Right cardiac atrium (tissue), 5 donors: ENCODE results near the gene DUSP7. TPM values are rescaled to one million over a fixed set of nuclear protein-coding genes. Genes with fewer than 3 reads are reported as not detected.
A peak's percentile ranks its signal among the peaks of the same experiment; 100 is the strongest.

Experiments used
- ATAC-seq, 2 donors: fragments of 200-7000 bp; cut with Tn5 transposase; one replicate each; pipeline versions ENCODE4 v1.8.0 to v1.9.1; 2020; ENCODE audit warnings: moderate library complexity in 2 of 2, mild to moderate bottlenecking in 1 of 2
- DNase-seq, 3 donors: peaks; one replicate each; pipeline ENCODE4 v3.0.0-alpha.2; 2020
- H3K27ac ChIP-seq: one replicate; pipeline ENCODE4 v1.5.1; 2013; ENCODE audit warnings: mild to moderate bottlenecking, low read length, control low read depth, moderate library complexity
- H3K27me3 ChIP-seq: one replicate; pipeline ENCODE4 v1.6.1; 2013; ENCODE audit not compliant: control insufficient read depth, insufficient read depth
- H3K4me1 ChIP-seq: one replicate; pipeline ENCODE4 v1.6.1; 2013; ENCODE audit warnings: low read length; ENCODE audit not compliant: control insufficient read depth, insufficient read depth
- H3K4me3 ChIP-seq: one replicate; pipeline ENCODE4 v1.5.1; 2013; ENCODE audit warnings: low read length, control low read depth
- H3K9me3 ChIP-seq: one replicate; pipeline ENCODE4 v1.6.1; 2013; ENCODE audit warnings: low read length; ENCODE audit not compliant: control insufficient read depth
- WGBS: extraction: QIAGEN DNeasy Blood & Tissue Kit; methylation state at CpG from one replicate; pipeline ENCODE4 v1.1.7; 2013; 5-methylcytosine and 5-hydroxymethylcytosine counted together
- intact Hi-C, 4 donors: fragments of 100-400 bp; cut with DNase I; formaldehyde crosslinking; loops; one replicate each; pipeline versions ENCODE4 v1.11.0 to v1.14.0; 2022 to 2023
- long read RNA-seq, 4 donors: library from polyadenylated mRNA; unstranded; transcript quantifications; one replicate each; pipeline ENCODE4 v2.0.0, GENCODE V29; 2020 to 2021
- polyA plus RNA-seq: library from polyadenylated mRNA; stranded (reverse); fragments of 200-250 nt; gene quantifications from one replicate; pipeline ENCODE4 v1.2.3, GENCODE V29; 2013
- total RNA-seq, 4 donors: library from RNA; stranded (reverse); fragmentation: NEBNext Ultra II Directional; extraction: Animal tissue kit (Norgen Biotek cat#: 25700); gene quantifications; one replicate each; pipeline ENCODE4 v1.2.1, GENCODE V29; 2021
- donor health status: healthy with polysubstance abuse.
- donor health status: DM: no; HTN: yes; CAD: no.
- donor health status: DM: no; HTN: no; CAD: no.
- donor health status: DM: no; HTN: yes; CAD: no; lungs with severe emphysema.
- donor health status: DM: yes; HTN: yes; CAD: no.

DUSP7 gene, protein sequence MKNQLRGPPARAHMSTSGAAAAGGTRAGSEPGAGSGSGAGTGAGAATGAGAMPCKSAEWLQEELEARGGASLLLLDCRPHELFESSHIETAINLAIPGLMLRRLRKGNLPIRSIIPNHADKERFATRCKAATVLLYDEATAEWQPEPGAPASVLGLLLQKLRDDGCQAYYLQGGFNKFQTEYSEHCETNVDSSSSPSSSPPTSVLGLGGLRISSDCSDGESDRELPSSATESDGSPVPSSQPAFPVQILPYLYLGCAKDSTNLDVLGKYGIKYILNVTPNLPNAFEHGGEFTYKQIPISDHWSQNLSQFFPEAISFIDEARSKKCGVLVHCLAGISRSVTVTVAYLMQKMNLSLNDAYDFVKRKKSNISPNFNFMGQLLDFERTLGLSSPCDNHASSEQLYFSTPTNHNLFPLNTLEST
- total RNA-seq (10 to 100 TPM; 27.2 to 39.9 (median 36.2) TPM), polyA plus RNA-seq (18.1 TPM)
- long read RNA-seq, donor 1, transcript DUSP7-202 (3 exons, 3,340 nt) = major isoform, 12 of 64 reads
- long read RNA-seq, donor 1, partial matches to known transcripts = 51 of 64 reads
- long read RNA-seq, donor 1, other reads (novel, unspliced or antisense) = 0 of 64 reads
- long read RNA-seq, donor 2, transcript DUSP7-202 (3 exons, 3,340 nt) = major isoform, 9 of 43 reads
- long read RNA-seq, donor 2, partial matches to known transcripts = 17 of 43 reads
- long read RNA-seq, donor 2, other reads (novel, unspliced or antisense) = 17 of 43 reads
- long read RNA-seq, donor 3, partial matches to known transcripts = 37 of 41 reads
- long read RNA-seq, donor 3, other reads (novel, unspliced or antisense) = 0 of 41 reads
- long read RNA-seq, donor 4, partial matches to known transcripts = 34 of 38 reads
- long read RNA-seq, donor 4, other reads (novel, unspliced or antisense) = 0 of 38 reads

DNA sequence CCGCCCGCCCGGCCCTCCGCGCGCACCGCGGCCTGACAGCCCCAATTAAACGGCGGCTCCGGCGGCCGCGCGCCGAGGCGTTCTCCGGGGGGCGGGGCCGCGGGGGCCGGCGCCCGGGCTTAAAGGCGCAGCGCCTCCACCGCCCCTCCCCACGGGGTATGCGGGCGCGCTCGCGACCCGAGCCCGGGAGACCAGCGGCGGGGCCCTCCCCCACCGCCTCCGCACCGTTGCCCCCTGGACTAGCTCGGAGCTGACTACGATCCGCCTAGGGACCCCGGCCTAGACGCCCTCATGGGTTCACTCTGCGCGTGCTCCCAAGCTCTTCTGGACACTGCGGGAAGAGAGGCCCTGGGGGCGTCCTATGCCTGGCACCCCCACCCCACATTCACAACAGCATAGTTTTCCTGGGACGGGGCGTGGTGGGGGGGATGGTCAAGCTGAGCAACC is at the start of gene DUSP7:
DUSP7 (minus strand) TSS at position 51 of the 447 bp plus-strand sequence. CDS start 205 bp downstream, outside the sequence.
- intact Hi-C loops = loop anchor here in 1 of 4 donors (5.0 kb wide), 1 partner anchor 66 kb away; no protein-coding TSS in a partner anchor
- no peaks in the 10 kb centered on the region for H3K9me3 ChIP-seq
- ATAC-seq (peak; percentile 53 to 60), DNase-seq (peak; percentile 79 to 93 (median 92))
- WGBS = under 1% methylated on average over 50 of the region's 51 CpGs
- H3K27ac ChIP-seq = peak within 1 kb of the TSS; percentile 97
- peak within 1 kb of the TSS; percentile 91 for H3K4me3 ChIP-seq
- no peaks in the 10 kb centered on the region for H3K27me3 ChIP-seq
- peaks cover 14% of the 10 kb centered on the region for H3K4me1 ChIP-seq

DNA sequence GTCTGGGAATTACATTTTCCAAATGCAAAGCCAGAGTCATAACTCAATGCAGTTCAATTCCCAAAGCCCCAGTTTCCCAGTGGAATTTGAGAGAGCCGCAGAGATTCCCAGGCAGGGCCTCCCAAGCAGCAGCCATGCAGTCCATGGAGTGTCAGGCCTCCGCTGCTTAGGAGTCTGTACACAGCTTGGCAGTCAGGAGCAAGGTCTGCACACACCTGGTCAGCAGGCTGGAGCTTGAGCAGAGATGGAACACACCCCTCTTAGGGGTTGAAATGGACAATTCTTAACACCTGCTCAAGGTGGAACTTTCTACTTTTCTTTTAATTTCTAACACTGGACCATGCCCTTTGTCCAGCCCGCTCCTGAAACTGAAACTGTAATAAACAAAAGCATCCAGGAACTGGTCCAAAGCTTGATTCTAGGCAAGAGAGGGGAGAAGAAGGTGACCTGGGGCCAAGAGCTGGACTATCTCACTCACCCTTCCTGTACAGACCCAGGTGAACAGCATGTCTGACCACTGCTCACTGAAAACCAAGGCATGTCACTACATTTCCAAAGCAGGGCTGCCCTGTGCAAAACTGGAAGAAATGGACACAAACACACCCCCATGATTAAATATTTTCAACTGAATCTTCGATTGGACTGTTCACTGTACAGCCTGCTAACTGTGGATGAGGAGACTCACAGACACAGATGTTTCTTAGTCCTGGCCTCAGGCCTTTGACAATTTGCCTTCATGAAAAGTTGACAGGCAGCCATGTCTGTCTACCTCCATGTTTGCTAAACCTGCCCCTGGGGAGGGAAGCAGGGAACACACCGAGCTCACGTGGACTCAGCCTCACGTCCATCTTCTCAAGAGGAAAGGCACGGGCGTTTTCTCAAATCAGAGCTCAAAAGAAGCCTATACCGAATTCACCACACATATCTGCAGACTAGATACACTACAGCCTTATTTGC is 48.6 kb upstream of the DUSP7 start:
- peak in 1 of 3 donors; percentile 22 for DNase-seq
- intact Hi-C loops = no loop called here
- WGBS = 91% methylated on average over 10 of the region's 10 CpGs

DNA sequence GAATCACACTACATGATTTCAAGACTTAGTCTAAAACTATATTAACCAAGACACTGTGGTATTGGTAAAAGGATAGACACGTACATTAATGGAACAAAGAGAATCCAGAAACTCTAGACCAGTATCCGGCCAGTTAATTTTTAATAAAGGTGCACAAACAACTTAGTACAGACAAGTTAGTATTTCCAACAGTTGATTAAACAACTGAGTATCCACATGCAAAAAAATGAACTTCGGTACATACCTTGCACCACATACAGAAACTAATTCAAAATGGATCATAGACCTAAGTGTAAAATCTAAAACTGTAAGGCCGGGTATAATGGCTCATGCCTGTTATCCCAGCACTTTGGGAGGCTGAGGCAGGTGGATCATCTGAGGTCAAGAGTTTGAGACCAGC is 46.6 kb upstream of the DUSP7 start:
- H3K27ac ChIP-seq = no peak overlapping the region
- no peak overlapping the region for H3K4me3 ChIP-seq
- ATAC-seq (no peak), DNase-seq (no peak)
- H3K27me3 ChIP-seq = no peaks in the 10 kb centered on the region
- no peaks in the 10 kb centered on the region for H3K4me1 ChIP-seq
- intact Hi-C loops = no loop called here
- WGBS = 97% methylated on average over 4 of the region's 4 CpGs
- H3K9me3 ChIP-seq = no peaks in the 10 kb centered on the region

More for the DNA sequence above, 48.6 kb upstream of the DUSP7 start:
- Histone ChIP-seq H3K27ac (no peak overlapping the region), H3K4me3 (no peak overlapping the region), H3K27me3 (no peaks in the 10 kb centered on the region), H3K4me1 (peaks cover 10% of the 10 kb centered on the region), H3K9me3 (no peaks in the 10 kb centered on the region)
- ATAC-seq = no peak

DNA sequence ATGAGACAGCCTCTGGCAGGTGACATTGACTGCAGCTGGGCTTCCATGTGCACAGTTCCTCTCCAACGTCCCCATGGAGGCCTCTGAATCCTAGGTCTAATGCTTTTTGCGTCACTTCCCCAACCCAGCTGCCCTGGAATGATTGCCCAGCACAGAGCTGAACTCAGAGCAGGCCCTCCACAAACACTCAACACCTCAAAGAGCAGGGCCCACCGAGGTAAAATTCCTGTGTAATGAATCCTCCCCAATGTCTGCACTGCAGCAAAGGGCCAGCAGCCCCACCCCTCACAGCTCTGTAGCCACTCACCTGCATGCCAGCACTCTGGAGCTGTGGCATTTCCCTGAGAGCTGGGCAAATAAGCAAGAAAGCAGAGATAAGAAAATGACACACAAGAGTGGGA is 42.6 kb upstream of the DUSP7 start:
- DNase-seq = peak in 2 of 3 donors; percentile 44 to 55
- WGBS = 51% methylated on average over 3 of the region's 3 CpGs
- Histone ChIP-seq H3K27me3 (no peaks in the 10 kb centered on the region), H3K9me3 (no peaks in the 10 kb centered on the region), H3K4me1 (no peaks in the 10 kb centered on the region), H3K27ac (peak overlapping the region; percentile 81), H3K4me3 (no peak overlapping the region)
- intact Hi-C loops = no loop called here
- peak; percentile 71 to 87 for ATAC-seq

DNA sequence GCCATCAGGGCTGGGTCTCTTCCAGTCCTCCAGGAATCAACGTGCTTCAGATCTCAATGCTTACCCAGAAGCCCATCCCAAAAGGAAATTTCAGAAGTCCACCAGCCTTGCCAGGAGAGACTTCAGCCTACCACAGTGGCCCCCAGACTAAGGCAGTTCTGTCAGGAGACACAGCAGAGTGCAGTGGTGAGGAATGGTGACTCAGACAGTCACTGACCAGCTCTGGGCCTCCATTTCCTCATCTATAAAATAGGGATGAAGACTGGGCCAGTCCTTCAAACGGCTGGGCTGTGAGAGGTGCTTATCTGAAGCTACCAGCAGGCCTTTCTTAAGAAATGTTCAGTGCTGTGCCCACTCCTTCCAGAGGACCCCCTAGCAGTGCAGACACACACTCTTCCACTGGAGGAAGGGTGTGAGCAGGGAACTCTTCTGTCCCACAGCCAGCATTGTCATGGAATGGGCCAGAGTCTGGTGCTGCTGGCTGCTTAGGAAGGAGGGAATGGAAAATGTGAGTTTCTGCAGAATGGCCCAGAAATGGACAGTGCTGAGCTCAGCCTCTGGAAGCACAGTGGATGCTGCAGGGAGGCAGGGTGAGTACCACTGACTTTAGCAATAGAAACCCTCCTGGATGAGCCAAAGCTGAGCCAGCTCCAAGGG is 41.6 kb upstream of the DUSP7 start:
- peak in 2 of 3 donors; percentile 21 to 31 for DNase-seq
- 77% methylated on average over 2 of the region's 2 CpGs for WGBS
- intact Hi-C loops = no loop called here
- H3K4me1 ChIP-seq = peaks cover under 1% of the 10 kb centered on the region
- no peak overlapping the region for H3K27ac ChIP-seq
- ATAC-seq = peak; percentile 3 to 29
- H3K9me3 ChIP-seq = no peaks in the 10 kb centered on the region
- no peaks in the 10 kb centered on the region for H3K27me3 ChIP-seq
- H3K4me3 ChIP-seq = no peak overlapping the region

DNA sequence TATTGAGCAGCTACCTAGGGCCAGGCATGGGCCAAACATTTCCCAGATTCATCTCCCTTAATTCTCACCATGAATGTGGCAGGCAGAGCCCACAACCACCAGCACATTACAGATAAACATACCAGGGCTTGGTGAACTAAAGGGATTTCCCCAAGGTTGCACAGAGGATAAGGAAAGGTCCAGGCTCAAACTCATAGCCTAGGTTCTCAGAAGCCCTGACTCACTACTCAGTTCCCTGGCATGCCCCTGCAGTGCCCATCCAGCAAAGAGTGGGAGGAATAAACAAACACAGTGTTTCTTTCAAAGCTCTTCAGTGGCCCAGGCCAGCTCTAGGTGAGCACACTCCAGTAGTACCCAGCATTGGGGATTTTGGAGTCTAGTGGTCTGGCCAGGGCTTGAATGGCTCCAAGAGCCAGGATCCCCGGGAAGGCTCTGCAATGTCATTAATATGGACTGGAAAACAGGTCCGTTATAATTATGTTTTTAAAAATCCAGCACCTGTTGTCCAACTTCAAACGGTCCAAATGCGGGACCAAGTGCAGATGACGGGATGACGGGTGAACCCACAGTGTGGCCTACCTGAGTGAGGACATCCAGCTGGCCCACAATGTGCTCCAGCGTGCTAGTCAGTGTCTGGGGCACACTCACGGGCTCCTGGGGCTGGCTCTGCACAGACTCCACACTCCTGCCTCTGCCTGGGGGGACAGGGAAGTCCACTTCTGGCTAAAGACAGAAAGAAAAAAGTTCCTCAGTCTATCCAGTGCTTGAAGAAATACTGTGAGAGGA is 39.8 kb upstream of the DUSP7 start:
- no peaks in the 10 kb centered on the region for H3K9me3 ChIP-seq
- no peaks in the 10 kb centered on the region for H3K27me3 ChIP-seq
- intact Hi-C loops = no loop called here
- peak in 2 of 3 donors; percentile 10 to 16 for DNase-seq
- no peak overlapping the region for H3K4me3 ChIP-seq
- no peak overlapping the region for H3K27ac ChIP-seq
- peaks cover 6% of the 10 kb centered on the region for H3K4me1 ChIP-seq
- ATAC-seq = no peak
- WGBS = 96% methylated on average over 8 of the region's 8 CpGs

DNA sequence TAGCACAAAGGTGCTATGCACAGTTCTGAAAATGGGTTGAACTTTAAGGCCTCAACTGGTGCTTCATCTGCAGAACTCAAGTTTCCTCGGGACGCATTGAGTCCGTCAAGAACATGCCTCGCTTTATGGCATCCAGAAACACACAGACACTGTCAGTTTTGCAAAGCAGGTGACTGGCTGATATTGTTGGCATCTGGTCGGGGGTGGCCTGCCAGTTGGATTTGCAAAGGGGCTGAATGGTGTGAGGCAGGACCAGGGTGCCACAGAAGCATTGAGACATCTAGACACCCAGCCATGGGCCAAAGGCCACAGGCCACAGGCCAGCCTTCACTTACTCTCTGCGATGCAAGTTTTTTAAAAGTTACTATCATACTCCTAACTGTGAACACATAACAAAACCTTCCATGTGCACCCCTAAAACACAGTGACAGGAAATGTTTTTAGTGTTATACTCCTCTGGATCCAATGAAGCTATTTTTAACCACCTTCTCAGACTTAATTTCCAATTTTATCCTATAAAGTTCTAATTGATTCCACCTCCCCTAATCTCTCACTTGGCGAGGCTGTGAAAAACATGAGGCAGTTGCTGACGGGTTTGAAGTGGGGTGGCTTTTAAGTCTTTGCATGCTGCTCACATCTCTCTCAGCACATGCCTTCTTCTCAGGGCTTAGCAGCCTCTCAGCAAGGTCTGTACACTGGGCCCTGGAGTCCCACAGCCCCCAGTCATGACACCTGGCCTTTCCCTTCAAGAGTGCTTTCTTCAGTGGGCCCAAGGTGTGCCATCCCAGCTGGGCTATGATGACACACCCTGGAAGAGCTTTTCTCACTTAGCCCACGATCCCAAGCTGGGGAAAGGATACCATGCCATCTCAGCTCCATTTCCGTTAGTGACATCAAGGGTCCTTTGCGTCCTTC is 38.5 kb upstream of the DUSP7 start:
- ATAC-seq = no peak
- DNase-seq = peak in 2 of 3 donors; percentile 5 to 34
- intact Hi-C loops = no loop called here
- H3K4me1 ChIP-seq = peaks cover 14% of the 10 kb centered on the region
- no peak overlapping the region for H3K4me3 ChIP-seq
- no peaks in the 10 kb centered on the region for H3K9me3 ChIP-seq
- no peaks in the 10 kb centered on the region for H3K27me3 ChIP-seq
- WGBS = 79% methylated on average over 11 of the region's 11 CpGs
- H3K27ac ChIP-seq = no peak overlapping the region

DNA sequence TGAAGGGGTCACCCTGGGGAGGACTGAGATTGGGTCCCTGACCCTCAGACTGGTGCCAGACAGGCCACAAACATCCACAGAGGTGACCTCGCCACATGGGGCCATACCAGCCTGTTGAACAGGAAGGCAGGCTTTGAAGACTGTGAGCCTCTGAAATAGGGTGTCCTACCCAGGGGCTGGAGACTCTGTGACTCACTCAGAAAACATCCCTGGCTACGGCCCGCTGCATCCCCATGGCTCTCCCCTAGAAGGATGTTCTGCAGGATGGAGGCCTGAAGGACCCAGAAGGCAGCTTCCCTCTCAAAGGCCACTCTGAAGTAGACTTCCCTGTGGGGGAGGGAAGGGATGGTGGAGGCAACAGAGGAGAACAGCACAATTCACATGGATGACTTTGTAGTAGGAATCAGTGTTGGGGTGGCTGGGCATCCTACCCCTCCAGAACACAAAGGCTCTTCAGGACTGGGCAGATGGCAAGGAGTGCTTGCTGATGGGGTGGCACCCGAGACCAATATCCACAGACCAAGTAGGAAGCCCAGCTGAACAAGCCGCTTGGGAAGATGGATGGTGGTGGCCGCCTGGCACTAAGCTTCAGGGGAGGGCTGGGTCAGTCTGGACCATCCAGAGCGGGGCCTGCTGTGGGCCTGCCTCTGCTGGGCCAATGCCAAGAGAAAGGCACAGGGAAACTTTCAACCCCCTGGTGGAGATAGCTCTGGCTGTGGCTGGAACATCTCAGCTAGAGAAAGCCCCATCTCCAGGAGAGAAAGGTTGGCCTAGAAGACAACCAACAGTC is 37.6 kb upstream of the DUSP7 start:
- 86% methylated on average over 7 of the region's 7 CpGs for WGBS
- Histone ChIP-seq H3K27me3 (no peaks in the 10 kb centered on the region), H3K4me1 (peaks cover 16% of the 10 kb centered on the region), H3K27ac (no peak overlapping the region), H3K9me3 (no peaks in the 10 kb centered on the region), H3K4me3 (no peak overlapping the region)
- no peak for ATAC-seq
- intact Hi-C loops = no loop called here
- peak in 2 of 3 donors; percentile 22 to 41 for DNase-seq
